Measurements from ENCODE around the gene HNRNPH2.

Gene HNRNPH2

GRCh38 chrX:101407748-101408531, at the start of gene HNRNPH2, which contains the start of gene GLA:
Gene HNRNPH2 (plus strand): TSS chrX:101408222. CDS start chrX:101411989, 3,767 bp downstream.
Gene GLA (minus strand): TSS chrX:101407925. CDS start chrX:101407903, 22 bp downstream.
- peak; percentile 80 for DNase-seq

GRCh38 chrX:101359966-101360365, 48.1 kb upstream of the HNRNPH2 start:
- no peak for DNase-seq

GRCh38 chrX:101360390-101360789, 47.6 kb upstream of the HNRNPH2 start:
- no peak for DNase-seq

- DNase-seq = no peak
Measured at GRCh38 chrX:101362116-101362515, 45.9 kb upstream of the HNRNPH2 start.

- no peak for DNase-seq
Measured at GRCh38 chrX:101362757-101363156, 45.3 kb upstream of the HNRNPH2 start.

- no peak for DNase-seq
Measured at GRCh38 chrX:101365301-101365795, 42.7 kb upstream of the HNRNPH2 start.

- no peak for DNase-seq
Measured at GRCh38 chrX:101368800-101369199, 39.2 kb upstream of the HNRNPH2 start.

- DNase-seq = no peak
Measured at GRCh38 chrX:101369687-101370086, 38.3 kb upstream of the HNRNPH2 start.

- no peak for DNase-seq
Measured at GRCh38 chrX:101370888-101371504, 37.0 kb upstream of the HNRNPH2 start.

- DNase-seq = no peak
Measured at GRCh38 chrX:101377547-101377946, 30.5 kb upstream of the HNRNPH2 start.

GRCh38 chrX:101383679-101384205, 24.3 kb upstream of the HNRNPH2 start:
- DNase-seq = no peak

- no peak for DNase-seq
Measured at GRCh38 chrX:101385026-101385684, 22.9 kb upstream of the HNRNPH2 start.

- no peak for DNase-seq
Measured at GRCh38 chrX:101385795-101386541, 22.1 kb upstream of the HNRNPH2 start, which contains the start of gene BTK. Gene BTK (minus strand): TSS chrX:101386191. CDS start chrX:101375284, 10,907 bp downstream.

- no peak for DNase-seq
Measured at GRCh38 chrX:101386542-101386885, 21.5 kb upstream of the HNRNPH2 start.

GRCh38 chrX:101388604-101389003, 19.4 kb upstream of the HNRNPH2 start:
- no peak for DNase-seq

- DNase-seq = peak; percentile 69
Measured at GRCh38 chrX:101390664-101391525, 17.1 kb upstream of the HNRNPH2 start, which contains the start of gene RPL36A. Gene RPL36A (plus strand): TSS chrX:101391011. CDS start chrX:101391044, 33 bp downstream.

- DNase-seq = no peak
Measured at GRCh38 chrX:101391831-101392230, 16.2 kb upstream of the HNRNPH2 start.

- DNase-seq = no peak
Measured at GRCh38 chrX:101393530-101394305, 14.3 kb upstream of the HNRNPH2 start.

- no peak for DNase-seq
Measured at GRCh38 chrX:101394372-101394771, 13.7 kb upstream of the HNRNPH2 start.

- no peak for DNase-seq
Measured at GRCh38 chrX:101395789-101396188, 12.2 kb upstream of the HNRNPH2 start.

GRCh38 chrX:101397779-101398178, 10.2 kb upstream of the HNRNPH2 start:
- no peak for DNase-seq
